Middle frontal gyrus (tissue), 1 donor: ENCODE data around the gene SYT15B.
"Not testable (repeated sequence)": the region's sequence is repeated elsewhere in the genome, so short reads cannot be mapped to it uniquely, and the experiment has no call there.

ENCODE experiments used
- DNase-seq: peaks from one replicate; pipeline ENCODE4 v3.0.0-alpha.2; 2015; ENCODE audit warnings: low spot score; ENCODE audit errors: extremely low spot score

Gene SYT15B

GRCh38 chr10:47730911-47731310 is 32.5 kb downstream of the SYT15B start:
- not testable (repeated sequence) for DNase-seq

- DNase-seq = not testable (repeated sequence)
Observed at GRCh38 chr10:47725740-47726139, 37.7 kb downstream of the SYT15B start.

- not testable (repeated sequence) for DNase-seq
Observed at GRCh38 chr10:47725047-47725446, 38.3 kb downstream of the SYT15B start.

GRCh38 chr10:47724119-47724518 is 39.3 kb downstream of the SYT15B start:
- DNase-seq = not testable (repeated sequence)

- DNase-seq = not testable (repeated sequence)
Observed at GRCh38 chr10:47723362-47723761, 40.0 kb downstream of the SYT15B start.

- DNase-seq = not testable (repeated sequence)
Observed at GRCh38 chr10:47717011-47717769, 46.2 kb downstream of the SYT15B start.
